Activated naive CD4-positive, alpha-beta T cell treated with Interleukin-2 at 50 U/mL for 16 hours (primary cell): ENCODE data around the gene RBM6.

Source experiments
- DNase-seq: peaks from one replicate; pipeline ENCODE4 v3.0.0-alpha.2; 2020

Gene RBM6

GRCh38 chr3:50100956-50101845, 161.3 kb downstream of the RBM6 start:
- DNase-seq = no peak

GRCh38 chr3:50102558-50102957, 162.6 kb downstream of the RBM6 start:
- DNase-seq = no peak

DNA sequence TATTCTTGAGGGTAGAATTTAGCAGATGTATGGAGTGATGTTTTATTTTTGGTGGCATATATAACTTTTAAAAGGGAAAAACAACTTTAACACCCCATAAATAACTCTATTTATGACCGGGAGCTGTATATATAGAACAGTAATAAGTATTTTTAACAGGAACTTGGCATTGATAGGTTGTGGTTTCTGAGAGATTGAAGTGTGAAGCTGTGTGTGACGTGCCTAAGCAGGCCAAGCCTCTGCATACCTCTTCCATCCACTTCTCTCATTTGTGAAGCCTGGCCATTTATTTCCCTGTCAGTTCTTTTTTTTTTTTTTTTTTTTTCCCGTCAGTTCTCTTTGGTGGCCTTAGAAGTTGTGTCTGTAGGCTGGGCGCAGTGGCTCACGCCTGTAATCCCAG, 171.8 kb downstream of the RBM6 start:
- DNase-seq = no peak

- no peak for DNase-seq
Measured at GRCh38 chr3:50112462-50112861, 172.5 kb downstream of the RBM6 start.

GRCh38 chr3:50117120-50117519, 177.2 kb downstream of the RBM6 start:
- DNase-seq = no peak

DNA sequence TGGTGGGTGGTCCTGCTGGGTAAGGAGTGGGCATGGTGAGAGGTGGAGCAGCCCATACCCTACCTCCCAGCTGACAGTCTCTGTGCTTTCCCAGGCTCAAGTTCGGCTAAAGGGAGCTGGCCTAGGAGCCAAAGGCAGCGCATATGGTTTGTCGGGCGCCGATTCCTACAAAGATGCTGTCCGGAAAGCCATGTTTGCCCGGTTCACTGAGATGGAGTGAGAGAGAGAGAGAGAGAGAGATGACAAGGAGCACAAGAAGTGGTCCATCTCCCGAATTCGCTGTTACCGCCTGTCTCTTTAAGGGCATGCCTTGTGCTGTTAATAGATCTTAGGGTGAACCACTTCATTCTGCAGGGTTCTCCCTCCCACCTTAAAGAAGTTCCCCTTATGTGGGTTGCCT, 178.3 kb downstream of the RBM6 start:
- DNase-seq = no peak

DNA sequence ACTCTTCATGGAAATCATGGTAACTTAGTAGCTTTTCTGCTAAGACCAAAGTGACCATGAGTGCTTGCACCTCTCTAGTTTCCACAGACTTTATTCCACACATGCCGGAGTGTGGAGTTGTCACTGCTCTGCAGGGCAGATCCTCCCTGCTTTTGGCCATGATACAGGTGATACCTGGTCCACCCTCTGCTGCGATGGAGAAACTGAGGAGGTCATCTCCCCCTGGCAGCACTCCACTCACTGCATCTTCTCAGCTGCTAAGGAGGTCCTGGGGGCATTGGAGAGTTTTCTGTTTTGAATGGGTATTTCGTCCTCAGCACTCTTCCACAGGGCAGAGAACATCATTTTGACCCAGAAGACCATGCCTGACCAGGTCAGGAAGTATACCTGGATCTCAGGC, 179.8 kb downstream of the RBM6 start:
- no peak for DNase-seq

- DNase-seq = no peak
Measured at GRCh38 chr3:50120364-50121071, 180.6 kb downstream of the RBM6 start.

- DNase-seq = peak; percentile 74
Measured at GRCh38 chr3:50121072-50122032, 181.4 kb downstream of the RBM6 start.

DNA sequence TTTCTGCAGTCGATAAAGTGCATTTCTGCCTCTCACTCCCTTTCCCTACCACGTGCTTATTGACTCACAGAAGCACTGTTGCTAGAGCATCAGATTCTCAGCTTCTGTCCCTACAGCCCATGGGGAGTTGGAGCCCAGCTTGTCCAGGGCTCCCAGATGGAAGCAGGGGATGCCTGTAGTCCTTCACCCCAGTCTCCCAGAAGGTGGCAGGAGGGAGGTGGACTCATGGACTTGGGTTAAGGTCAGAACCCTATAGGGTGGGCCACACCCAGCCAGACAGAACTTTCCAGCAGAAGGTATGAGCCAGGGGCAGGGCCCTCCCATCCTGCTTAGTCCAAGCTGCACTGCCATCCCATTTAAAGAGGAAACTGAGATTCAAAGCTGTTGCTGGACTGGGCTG, 182.1 kb downstream of the RBM6 start:
- DNase-seq = no peak

- no peak for DNase-seq
Measured at GRCh38 chr3:50122661-50123391, 182.9 kb downstream of the RBM6 start.

DNA sequence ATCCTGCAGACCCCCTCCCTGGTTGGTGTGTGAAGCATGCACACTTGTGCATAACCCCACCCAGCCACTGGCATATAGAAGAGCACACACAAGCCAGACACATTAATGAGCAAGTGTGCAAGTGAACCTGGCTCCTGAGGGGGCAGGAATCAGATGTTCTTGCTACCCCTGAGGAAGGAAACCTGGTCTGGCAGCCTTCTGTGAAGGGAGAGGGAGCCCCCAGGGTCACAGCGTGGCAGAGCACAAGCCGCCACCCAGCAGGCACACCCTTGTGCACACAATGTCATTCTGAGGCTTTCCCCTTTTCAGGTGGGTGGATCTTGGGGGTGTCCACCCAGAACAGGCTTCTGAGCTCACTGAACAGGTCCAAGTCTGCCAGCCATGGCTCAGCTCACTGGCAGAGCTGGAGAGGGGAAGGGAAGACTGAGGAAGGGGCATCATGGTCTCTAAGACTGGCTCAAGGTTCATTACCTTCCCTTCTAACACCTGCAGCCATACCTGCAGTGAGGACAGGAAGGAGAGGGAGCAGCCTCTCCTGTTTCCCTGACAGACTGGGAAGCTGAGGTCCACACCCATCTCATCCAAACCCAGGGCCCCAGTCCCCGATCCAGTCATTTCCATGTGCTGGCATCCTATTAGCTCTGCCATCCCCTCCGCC, 183.6 kb downstream of the RBM6 start:
- DNase-seq = no peak

GRCh38 chr3:50124052-50124799, 184.3 kb downstream of the RBM6 start:
- DNase-seq = no peak

GRCh38 chr3:50124800-50125178, 184.8 kb downstream of the RBM6 start:
- DNase-seq = no peak

DNA sequence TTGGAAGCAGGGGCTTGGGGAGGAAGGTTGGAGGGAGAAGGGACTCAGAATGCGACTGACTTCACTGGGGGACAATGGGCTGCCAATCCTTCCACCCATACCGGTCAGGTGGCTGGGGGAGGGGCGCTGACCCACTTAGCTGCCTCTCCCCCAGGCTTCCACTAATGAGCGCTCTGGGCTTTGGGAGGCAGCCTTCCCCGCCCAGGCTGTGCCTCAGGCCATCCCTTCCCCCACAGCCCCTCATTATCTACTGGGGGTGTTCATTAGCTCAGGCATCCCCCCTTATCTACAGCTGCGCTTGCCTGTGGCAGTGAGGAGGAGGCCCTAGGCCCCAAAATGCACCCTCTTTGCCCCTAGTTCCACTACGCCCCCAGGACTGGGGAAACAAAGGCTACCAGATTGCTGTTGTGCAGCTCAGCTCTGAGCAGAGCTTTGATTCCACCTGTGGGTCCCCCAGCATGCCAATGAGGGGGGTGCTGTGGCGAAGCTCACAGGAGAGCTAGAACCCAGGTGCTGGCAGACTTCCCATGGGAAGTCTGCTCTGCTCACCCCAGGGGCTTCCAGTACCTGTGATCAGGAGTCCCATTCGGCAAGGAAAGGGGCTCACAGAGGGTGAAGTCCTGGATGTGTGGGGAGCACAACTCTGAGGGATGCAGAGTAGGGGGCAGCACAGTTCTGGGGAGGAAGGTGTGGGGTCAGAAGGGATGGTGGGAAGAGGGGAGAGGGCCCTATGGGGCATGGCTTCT, 185.8 kb downstream of the RBM6 start:
- no peak for DNase-seq

- DNase-seq = no peak
Measured at GRCh38 chr3:50126287-50127211, 186.6 kb downstream of the RBM6 start.
